Urothelium cell line (cell line): Measurements from ENCODE around the gene SURF4.

Experiments used
- DNase-seq: peaks from one replicate; pipeline ENCODE4 v3.0.0; 2011; ENCODE audit warnings: low spot score, mixed read lengths
- FAIRE-seq: peaks from 2 replicates; lab custom pipeline; 2011; peaks lifted over from hg19 to GRCh38; lab: Jason Lieb, UNC

The SURF4 gene

DNA sequence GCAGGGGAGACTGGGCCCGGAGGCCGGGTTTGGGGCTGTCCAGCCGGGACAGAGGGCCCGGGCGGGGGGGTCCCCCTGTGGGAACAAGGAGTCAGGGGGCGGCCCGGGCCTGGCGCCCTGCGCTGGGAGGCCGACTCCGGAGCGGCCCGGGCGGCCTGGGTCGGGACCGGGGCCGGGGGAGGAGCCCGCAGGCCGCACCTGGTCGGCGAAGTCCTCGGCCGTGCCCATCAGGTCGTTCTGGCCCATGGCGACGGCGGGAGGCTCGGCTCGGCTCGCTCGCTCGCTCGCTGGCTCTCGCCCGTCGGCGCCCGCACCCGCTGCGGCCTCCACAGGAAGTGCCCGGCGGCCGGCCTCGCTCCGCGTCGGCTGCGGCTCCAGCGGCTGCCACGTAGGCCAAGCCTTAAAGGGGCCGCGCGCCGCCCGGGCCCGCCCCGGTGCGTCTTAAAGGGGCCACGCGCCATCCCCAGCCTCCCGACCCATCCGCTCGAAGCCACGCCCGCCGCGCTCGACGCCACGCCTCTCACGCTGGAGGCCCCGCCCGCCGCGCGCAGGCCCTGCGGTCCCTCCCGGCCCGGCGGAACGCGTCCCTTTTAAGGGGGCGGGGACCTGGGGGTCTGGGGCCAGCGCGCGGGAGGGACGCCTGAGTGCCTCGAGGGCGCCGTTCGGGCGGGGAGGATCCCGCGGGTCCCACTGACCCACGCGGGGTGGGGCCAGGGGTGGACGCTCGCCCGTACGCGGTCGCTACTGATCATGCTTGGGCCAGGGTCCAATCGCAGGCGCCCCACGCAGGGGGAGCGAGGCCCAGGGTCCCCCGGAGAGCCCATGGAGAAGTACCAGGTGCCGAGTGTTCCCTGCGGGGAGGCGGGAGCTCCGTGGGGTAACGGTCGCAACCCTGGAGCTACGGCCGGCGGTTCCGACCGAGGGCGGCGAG lies at the start of gene SURF4, which contains the start of gene STKLD1:
SURF4 (minus strand) TSS at position 337 of the 931 bp plus-strand sequence; CDS start at position 246, 91 bp downstream.
STKLD1 (plus strand) TSS at position 643 of the 931 bp plus-strand sequence; CDS start at position 751, 108 bp downstream.
- FAIRE-seq (no peak), DNase-seq (peak; percentile 99)

DNA sequence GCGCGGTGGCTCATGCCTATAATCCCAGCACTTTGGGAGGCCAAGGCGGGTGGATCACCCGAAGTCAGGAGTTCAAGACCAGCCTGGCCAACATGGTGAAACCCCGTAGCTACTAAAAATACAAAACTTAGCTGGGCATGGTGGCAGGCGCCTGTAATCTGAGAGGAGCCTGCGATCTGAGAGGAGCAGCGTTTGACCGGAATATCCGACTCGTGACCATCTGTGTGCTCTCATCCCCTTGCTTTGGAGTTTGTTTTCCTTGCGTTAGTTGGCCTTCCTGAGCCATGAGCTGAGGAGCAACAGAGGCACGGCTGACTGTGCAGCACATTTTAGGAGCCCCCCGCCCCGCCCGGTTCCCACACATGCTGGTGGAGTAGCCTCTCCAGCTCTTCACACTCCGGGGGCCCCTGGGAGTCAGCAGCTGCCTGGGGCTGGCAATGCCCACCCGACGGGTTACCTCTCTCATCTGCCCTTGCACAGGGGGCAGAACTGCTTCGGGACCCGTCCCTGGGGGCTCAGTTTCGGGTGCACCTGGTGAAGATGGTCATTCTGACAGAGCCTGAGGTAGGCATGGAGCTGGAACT lies 49.3 kb upstream of the SURF4 start:
- no peak for FAIRE-seq
- DNase-seq, result no peak

DNA sequence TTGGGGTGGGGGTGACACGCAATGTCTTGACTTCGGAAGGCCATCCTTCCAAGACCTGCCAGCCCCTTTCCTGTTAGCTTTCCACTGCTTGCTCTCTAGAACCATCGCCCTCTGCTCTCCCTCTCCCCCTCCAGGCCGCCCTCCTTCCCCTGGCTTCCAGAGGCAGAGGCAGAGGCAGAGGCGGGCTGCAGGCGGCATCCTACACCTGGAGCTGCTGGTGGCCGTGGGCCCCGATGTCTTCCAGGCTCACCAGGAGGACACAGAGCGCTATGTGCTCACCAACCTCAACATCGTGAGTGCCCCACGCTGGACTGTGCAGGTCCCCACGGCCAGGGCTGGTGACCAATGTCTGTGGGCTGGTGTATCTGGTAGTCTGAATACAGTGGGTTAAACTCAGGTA lies 48.3 kb upstream of the SURF4 start:
- FAIRE-seq (no peak), DNase-seq (no peak)

DNA sequence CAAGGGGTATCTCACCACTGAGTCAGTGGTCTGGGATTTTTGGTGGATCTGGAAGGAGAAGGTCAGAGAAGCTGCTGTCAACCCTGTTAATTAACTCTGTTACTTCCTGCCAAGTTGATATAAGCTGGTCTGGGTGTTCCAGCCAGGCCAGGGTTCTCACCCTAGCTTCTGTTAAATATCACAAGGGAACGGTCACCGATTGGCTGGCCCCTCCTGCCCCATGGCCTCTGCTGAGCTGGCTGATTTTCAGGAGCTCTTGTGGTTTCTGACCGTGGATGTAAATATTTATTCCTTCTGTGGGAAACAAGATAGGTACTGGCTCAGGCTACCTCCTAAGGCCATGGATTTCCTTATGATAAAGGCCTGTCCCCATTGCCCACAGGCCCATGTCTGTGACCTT lies 47.4 kb upstream of the SURF4 start:
- FAIRE-seq (no peak), DNase-seq (no peak)

DNA sequence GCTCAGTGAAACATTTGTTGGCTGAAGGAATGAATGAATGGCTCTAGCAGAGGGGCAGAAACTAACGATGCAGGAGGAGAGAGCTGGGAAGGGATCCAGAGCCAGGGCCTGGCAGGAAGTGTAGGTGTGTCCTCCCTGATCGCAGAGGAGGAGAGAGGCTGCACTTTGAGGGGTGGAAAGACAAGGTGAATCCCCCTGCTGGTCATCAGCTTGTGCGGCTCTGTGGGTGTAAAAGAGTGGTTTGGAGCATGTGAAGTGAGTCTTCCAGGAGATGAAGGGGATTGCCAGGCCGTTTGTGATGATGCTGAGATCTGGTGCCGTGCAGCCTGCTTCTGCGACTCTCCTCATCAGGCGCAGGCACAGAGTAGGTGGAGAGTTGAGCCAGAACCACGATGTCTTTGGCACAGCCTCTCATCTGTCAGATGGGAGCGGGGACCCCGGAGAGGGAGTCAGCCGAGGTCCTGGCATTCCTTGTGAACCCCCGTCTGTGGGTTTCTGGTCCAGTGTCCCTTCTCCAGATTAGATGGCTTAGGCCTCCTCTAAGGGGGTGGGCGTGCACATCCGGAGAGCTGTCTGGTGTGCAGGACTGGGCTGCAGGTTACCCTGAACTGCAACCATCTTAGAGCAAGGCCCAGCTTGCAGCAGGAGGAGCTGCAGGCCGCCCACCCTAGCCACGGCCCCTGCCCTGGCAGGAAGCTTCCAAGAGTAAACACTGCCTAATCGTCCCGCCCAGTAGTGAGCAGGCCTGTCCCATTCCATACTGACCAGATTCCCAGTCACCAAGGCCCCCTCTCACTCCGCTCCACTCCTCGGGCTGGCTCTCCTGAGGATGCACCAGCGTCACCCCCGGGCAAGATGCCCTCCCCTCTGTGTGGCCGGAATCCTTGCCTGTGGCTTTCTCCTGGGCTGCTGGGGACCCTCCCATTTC lies 46.0 kb upstream of the SURF4 start, which contains the start of gene ADAMTS13:
ADAMTS13 (plus strand) TSS at position 753 of the 928 bp plus-strand sequence; CDS start at position 830, 77 bp downstream.
- DNase-seq, result no peak
- no peak for FAIRE-seq

DNA sequence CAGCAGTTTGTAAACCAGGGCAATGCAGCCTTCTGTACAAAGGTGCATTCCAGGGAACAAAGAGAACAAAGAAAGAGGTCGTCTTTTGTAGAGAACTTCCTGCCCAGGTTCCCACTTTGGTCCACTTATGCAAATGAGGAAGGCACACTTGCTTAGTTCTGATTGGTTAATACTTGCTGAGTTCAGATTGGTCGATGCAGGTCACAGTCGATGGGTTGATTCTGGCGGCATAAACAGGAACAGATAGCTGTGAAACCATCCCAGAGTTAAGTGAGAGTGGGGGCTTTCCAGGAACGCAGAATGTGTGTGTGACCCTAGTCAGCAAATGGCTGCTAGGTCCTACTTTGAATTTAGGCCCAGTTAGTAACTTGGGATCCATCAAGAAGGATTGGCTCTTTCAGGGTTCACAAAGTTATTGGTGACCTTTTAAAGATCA lies 44.5 kb upstream of the SURF4 start:
- no peak for FAIRE-seq
- DNase-seq, result no peak

DNA sequence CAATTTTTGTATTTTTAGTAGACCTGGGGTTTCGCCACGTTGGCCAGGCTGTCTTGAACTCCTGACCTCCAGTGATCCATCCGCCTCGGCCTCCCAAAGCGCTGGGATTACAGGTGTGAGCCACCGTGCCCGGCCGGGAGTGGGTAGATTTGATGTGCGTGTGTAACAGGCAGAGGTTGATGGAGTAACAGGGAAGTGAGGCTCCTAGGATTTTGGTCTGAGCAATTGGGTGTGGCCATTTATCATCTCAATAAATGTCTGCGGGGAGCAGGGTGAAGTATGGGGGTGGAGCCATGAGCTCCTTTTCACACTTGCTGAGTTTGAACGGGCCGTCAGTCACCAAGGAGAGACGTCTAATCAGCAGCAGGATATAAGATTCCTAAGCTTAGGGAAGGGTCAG lies 43.1 kb upstream of the SURF4 start:
- FAIRE-seq, result no peak
- DNase-seq, result no peak

DNA sequence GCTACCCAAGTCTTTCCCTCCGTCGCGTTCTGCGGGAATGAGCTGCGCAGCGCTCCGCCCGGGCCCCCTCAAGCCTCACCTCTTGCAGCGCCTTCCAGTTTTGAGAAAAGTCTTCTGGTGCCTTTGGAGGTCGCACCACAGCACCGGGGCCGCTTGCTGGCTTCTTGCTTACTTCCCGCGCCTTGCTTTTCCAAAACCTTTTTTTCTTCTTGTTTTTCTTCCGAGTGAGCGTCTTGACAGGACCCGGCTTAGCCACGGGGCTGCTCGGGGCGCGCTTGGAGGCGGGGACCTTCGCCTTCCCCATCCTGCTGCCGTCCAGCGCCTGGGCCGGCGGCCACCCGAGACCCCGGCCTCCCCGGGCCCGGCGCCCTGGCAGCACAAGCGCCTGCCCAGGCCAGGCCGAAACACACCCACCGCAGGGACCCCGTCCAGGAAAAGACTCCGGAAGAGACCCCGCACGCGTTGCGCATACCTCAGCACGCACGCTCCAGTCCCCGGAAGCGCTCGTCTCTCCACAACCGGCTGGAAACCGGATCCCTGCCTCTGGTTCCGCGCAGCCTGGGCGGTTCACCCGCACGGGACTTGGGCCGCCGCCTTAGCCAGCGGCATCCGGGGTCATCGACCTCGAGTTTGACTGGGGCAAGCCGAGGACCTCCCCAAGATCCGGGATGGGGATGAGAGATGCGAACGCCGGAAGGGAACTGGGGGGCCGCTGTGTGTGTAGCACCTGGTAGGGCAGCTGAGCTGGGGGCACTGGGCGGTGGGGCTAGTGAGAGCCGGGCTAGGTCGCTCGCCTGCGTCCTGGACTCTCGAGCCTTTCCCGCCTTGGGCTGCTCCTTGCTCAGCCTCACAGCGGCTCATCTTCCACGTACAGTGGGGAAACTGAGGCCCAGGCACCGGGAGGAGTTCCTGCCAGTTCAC lies 41.9 kb upstream of the SURF4 start, which contains the start of gene REXO4:
REXO4 (minus strand) TSS at position 470 of the 921 bp plus-strand sequence; CDS start at position 304, 166 bp downstream.
- FAIRE-seq, result no peak
- DNase-seq, result peak; percentile 81

DNA sequence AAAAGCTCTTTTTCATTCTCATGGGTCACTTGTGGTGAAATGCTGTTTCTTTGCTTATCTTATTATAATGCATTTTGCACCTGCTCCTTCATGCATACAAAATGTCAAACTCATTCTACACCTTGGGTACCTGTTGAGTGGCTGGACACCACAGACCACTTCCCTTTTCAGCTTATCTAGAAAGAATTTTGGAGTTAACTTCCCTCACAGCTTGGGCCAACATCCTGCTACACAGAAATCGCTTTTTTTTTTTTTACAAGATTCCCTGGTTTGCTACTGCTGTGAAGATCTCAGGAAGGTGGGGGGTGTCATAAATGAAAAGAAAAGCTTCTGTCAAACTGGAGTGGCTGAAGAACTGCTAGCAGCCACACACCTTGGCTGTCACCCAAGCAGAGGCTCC lies 39.3 kb upstream of the SURF4 start:
- DNase-seq, result no peak
- no peak for FAIRE-seq

DNA sequence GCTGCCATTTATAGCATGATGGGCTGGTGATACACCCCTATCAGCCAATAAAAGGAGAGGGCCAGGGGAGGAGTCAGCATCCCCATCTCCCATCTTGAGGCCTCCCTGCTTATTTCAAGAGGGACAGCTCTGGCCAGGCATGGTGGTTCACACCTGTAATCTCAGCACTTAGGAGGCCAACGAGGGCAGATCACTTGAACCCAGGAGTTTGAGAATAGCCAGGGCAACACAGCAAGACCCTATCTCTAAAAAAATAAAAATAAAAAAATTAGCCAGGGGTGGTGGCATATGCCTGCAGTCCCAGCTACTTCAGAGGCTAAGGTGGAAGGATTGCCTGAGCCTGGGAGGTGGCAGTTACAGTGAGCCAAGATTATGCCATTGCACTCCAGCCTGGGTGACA lies 32.2 kb upstream of the SURF4 start:
- FAIRE-seq, result no peak
- DNase-seq, result no peak

DNA sequence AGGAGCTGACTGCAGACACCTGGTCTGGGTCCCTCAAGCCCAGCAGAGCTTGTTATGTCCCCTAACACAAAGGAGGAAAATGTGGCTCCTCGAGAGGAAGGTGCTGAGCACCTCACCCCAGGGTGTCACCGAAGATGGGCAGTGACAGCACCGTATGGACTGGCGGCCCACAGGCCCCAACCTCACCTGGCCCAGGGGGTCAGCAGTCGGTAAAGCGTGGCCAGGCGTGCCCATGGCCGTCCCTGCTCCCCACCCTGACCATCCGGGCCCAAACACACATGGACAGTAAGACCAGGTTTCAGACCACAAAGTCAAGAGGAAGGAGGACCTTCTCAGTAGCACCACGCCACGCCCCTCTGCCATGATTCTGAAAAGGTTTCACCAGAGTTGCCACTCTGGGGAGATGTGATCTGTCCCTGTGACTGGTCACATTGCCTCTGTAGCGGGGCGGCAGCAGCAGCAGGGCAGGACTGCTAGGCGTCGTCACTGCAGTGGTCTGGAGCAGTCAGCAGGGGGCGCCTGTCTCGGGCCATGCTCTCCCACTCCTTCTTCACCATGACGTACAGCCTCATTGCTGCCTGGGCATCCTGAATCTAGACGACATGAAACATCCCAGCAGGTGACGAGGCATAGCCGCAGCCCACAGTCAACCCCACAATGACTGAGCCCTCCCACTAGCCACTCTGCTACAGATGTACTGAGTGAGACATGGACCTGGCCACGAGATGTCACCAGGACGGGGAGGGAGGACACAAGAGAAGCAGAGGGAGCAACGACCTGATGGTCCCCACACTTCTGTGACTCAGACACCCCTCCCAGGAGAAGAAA lies 30.8 kb upstream of the SURF4 start:
- DNase-seq, result peak; percentile 74
- peak; percentile 40 for FAIRE-seq

DNA sequence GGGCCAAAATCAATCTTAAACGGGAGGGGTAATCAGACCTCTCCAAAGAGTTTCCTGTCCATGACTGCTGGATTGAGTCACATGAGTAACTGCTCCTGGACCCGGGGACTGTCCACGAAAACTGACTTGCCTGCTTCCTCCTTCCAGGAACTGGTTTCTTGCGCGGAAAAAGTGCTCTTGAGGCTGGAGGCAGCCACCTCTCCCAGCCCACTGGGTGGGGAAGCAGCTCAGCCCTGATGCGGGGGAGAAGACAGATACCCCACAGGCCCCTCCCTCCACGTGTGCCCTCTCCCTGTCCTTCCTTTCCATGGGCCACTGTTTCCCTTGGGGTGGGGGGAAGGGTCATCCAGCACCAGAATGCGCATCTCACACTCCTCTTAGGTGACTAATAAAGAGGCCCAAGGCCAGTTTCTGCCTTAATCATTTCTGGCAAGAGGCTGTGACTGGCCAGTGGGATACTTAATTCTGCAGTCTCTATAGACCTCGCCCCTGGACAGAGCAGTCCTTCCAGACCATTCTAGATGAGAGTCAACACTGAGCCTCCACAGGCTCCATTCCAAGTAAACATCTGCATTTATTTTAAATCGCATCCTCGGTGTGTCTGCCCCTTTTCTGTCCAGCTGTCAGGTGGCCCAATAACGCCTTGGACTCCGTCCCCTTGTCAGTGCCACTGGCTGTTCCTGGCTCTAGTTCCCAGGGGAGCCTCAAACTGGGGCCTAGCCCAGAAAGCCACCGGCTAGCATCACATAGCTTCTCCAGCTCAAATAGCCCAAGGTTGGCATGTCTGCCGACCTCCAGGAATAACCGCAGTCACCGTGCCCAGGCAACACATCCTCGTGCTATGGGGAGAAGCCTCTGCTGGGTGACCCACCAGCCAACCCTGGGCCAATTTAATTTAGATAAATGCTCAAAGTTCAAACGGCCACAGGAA lies 29.9 kb upstream of the SURF4 start:
- DNase-seq (no peak), FAIRE-seq (peak; percentile 9)

DNA sequence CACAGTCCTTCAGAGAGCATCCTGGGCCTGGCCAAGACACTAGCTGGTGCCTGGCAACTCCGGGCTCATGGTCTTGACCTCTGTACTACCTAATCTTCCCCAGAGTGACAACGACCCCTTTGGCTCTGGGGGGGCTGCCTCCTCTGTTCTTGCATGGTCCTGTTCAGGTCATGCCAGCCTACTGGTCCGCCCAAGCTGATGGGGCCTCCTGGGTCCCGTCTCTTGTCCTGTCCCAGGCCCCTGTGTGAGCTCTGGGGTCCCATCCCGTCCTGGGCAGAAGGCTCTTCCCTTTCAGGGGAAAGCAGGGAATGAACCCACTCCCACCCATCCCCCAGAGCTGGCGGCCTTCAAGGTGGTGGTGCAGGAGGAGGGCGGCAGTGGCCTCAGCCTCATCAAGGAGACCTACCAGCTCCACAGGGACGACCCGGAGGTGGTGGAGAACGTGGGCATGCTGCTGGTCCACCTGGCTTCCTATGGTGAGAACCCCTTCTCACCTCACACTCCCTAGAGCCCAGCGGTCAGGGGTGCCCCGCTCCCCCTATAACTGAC lies 28.7 kb upstream of the SURF4 start:
- FAIRE-seq, result no peak
- DNase-seq, result no peak

DNA sequence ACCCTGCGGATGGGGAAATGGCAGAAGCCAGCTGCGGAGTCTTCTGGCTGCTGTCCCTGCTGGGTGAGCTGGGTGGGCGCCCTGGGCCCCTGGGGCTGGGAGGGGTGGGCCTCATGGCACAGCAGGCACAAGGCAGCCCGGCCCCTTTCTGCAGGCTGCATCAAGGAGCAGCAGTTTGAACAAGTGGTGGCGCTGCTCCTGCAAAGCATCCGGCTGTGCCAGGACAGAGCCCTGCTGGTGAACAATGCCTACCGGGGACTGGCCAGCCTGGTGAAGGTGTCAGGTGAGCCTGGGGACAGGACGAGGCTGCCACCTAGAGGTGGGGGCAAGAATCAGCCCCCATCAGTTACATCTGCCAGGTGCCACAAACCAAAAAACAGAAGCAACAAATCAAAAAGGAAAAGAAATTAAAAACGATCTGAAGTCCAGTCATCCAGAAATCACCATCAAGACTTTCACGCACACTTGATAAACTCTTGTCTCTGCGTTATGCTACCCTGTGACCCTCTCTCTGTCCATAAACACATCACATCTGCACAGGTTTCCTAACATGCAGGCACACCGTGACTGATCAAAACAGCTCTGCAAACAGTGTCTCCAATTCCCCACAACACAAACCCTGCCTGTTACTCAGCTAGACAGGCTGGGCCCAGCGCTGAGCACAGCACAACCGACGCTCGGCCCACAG lies 28.1 kb upstream of the SURF4 start:
- DNase-seq (no peak), FAIRE-seq (no peak)

DNA sequence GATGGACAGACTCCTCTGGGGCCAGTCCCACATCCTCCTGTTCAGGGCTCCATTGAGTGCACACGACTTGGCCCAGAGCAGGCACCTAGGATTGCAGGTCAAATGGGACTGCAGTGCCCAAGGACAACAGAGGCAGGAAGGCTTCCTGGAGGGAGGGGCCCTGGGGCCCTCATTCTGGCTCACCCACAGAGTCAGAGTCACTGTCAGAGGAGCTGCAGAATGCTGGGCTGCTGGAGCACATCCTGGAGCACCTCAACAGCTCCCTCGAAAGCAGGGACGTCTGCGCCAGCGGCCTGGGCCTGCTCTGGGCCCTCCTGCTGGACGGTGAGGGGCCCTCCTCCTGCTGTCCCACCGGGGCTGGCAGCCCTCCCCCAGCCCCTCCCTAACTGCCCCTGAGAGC lies 26.8 kb upstream of the SURF4 start:
- no peak for DNase-seq

DNA sequence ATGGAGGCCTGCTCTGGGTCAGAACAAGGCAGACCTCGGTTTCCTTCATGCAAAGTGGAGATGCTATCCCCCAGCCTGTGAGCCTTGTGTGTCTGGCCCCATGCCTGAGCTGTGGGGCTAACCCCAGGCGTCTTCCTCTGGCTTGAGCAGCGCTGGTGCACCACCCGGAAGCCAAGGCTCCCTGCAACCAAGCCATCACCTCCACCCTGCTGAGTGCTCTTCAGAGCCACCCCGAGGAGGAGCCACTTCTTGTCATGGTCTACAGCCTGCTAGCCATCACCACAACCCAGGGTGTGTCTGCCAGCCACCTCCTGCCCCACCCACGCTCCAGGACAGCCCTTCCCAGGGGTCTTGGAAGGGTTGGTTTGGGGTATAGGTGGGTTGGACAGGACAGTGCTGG lies 25.7 kb upstream of the SURF4 start:
- FAIRE-seq, result no peak
- no peak for DNase-seq

More for the DNA sequence above, 26.8 kb upstream of the SURF4 start:
- FAIRE-seq, result no peak

DNA sequence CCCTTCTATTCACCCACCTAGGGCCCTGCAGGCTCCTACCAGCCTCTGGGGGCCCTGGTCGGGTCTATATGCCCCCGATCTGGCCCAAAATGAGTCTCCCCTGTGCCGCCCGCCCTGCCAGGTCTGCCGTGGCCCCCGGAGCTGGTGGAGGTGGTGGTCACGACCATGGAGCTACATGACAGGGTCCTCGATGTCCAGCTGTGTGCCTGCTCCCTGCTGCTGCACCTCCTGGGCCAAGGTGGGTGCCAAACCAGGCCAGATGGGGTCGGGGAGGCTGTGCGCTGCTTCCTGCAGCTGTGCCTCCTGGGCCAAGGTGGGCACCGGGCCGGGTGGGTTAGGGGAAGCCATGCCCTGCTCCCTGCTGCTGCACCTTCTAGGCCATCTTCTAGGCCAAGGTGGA lies 24.4 kb upstream of the SURF4 start:
- FAIRE-seq, result no peak
- no peak for DNase-seq
